Measurements from ENCODE around the gene RAI14.
"Not testable (repeated sequence)": the region's sequence is repeated elsewhere in the genome, so short reads cannot be mapped to it uniquely, and the experiment has no call there.

The RAI14 gene

DNA sequence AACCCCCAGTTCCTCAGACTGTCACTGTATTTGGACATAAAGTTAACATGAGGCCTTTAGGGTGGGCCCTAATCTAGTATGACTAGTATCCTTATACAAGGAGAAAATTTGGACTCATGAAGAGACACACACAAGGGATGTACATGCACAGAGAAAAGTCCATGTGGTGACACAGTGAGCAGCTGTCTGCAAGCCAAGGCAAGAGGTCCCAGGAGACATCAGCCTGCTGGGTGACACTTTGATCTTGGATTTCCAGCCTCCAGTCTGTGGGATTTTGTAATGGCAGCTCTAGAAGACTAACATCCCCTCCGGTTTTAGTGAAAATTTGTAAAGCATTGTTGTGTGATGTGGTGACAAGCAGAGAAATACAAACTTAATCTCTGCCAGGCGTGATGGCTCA, 66.1 kb downstream of the RAI14 start:
- FAIRE-seq (no peak), DNase-seq (ENCODE audit: insufficient read length, low spot score) (no peak)

GRCh38 chr5:34724741-34725140, 68.6 kb downstream of the RAI14 start:
- FAIRE-seq (no peak), DNase-seq (ENCODE audit: insufficient read length, low spot score) (no peak)

GRCh38 chr5:34727166-34727749, 71.1 kb downstream of the RAI14 start:
- DNase-seq (ENCODE audit: insufficient read length, low spot score): not testable (repeated sequence)

GRCh38 chr5:34728236-34728635, 72.1 kb downstream of the RAI14 start:
- DNase-seq (ENCODE audit: insufficient read length, low spot score) (no peak), FAIRE-seq (no peak)

More at GRCh38 chr5:34727166-34727749, 71.1 kb downstream of the RAI14 start:
- not testable (repeated sequence) for FAIRE-seq

- DNase-seq (ENCODE audit: insufficient read length, low spot score) (no peak), FAIRE-seq (no peak)
Measured at GRCh38 chr5:34731435-34732232, 75.5 kb downstream of the RAI14 start.

DNA sequence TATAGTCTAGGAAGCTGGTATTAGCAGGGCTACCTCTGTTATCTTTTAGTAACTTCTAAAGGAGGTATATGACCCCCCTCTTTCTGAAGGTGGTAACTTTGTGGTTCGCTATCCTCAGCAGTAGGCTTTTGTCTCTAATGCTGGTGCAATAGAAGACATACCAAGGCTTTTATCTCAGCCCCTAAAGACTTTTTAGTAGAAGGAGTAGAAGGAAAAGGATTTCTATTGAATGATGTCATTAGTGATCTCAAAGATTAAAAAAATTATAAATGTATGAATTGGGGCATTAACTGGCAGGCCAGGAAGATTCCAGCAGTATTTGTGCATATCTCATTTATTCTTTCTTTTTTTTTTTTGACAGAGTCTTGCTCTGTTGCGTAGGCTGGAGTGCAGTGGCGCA, 78.2 kb downstream of the RAI14 start:
- FAIRE-seq: no peak
- DNase-seq (ENCODE audit: insufficient read length, low spot score): no peak

DNA sequence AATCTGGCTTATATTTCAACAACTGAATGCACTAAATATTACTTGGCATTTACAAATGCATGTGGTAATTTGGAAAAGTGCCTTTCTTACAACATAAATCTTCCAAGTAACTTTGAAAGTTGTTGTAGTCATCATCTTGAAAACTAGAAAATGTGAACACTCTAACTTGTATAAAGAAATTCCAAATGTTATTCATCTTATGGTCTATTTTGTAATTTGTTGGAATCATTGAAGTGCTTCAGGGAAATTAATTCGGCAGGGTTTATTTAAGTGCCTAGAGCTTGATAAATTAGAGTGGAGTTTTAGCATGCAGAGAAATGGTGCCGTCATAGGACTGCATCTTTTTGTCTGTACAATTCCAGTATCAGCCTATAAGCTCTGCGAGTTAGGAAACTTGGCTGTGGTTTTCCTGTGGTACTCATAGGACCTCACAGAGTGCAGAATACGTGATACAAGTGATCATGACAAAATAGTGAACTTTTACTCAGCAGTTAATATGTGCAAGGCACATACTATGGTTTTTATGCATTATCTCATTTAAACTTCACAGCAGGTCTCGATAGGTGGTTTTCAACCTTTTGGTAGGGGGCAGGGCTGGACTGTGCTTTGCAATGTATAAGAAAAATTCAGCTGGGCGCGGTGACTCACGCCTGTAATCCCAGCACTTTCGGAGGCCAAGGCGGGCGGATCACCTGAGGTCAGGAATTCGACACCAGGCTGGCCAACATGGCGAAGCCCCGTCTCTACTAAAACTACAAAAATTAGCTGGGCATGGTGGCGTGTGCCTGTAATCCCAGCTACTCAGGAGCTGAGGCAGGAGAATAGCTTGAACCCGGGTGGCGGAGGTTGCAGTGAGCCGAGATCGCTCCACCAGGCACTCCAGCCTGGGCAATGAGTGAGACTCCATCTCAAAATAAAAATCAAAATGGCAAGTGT, 79.6 kb downstream of the RAI14 start:
- FAIRE-seq: no peak
- DNase-seq (ENCODE audit: insufficient read length, low spot score): no peak

GRCh38 chr5:34736445-34737115, 80.5 kb downstream of the RAI14 start:
- no peak for DNase-seq (ENCODE audit: insufficient read length, low spot score)

GRCh38 chr5:34737731-34738130, 81.6 kb downstream of the RAI14 start:
- no peak for FAIRE-seq
- DNase-seq (ENCODE audit: insufficient read length, low spot score): no peak

More at GRCh38 chr5:34736445-34737115, 80.5 kb downstream of the RAI14 start:
- FAIRE-seq: no peak

DNA sequence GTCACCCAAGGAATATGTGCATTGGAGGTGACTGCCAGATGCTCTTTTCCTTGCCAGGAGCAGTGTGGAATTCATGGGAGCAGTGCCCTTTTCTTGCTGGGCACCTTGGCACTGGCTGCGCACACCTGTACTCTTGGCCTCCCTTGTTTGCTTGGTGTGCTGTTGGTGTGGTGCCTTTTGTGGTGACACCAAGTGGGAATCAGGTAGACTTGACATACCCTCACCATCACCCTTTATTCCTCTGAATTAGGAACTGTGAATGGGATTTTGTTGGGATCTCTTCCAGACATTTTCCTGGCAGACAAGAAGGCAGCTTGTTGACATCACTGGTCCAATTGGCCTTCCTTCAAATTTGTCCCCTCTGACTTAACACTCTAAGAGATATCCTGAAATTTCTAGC, 82.3 kb downstream of the RAI14 start:
- DNase-seq (ENCODE audit: insufficient read length, low spot score) (no peak), FAIRE-seq (no peak)

GRCh38 chr5:34740389-34740806, 84.3 kb downstream of the RAI14 start:
- DNase-seq (ENCODE audit: insufficient read length, low spot score) (no peak), FAIRE-seq (no peak)

DNA sequence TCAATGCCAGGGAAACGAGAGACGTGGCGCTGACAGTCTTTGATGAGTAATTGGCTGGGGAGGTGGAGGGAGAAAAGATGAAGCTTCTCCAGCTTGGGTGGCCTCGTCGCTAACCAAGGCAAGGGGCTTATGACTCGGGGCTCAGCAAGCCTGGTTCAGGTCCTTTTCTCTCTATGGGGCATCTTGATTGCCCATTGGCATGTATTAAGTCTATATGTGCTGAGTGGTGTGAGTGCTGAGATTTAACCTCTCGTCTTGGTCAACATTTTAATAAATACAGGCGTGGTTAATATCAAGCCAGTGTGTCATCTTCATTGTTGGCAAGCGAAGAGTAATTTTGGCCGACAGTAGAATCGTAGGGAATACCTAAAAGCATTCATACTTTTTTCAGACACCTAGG, 85.9 kb downstream of the RAI14 start:
- DNase-seq (ENCODE audit: insufficient read length, low spot score): no peak
- no peak for FAIRE-seq

DNA sequence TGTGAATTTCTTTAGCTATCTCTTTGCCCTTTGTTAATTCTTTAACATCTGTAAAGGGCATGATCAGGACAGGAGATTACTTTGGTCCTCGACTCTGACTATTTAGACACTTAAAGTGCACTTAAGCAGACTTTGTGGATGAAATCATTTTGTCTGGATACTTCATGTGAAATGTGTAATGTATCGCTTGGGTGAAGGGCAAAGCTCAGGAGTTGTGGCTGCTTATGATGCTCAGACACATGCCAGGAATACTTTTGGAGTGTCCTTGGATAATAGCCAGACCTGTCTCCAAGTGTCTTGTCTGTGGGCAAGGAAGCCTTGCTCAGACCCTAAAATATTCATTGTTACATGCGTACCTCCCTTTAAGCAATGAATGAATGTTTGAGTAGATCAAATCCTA, 87.8 kb downstream of the RAI14 start:
- FAIRE-seq (no peak), DNase-seq (ENCODE audit: insufficient read length, low spot score) (no peak)

GRCh38 chr5:34748431-34748830, 92.3 kb downstream of the RAI14 start:
- DNase-seq (ENCODE audit: insufficient read length, low spot score) (no peak), FAIRE-seq (no peak)

DNA sequence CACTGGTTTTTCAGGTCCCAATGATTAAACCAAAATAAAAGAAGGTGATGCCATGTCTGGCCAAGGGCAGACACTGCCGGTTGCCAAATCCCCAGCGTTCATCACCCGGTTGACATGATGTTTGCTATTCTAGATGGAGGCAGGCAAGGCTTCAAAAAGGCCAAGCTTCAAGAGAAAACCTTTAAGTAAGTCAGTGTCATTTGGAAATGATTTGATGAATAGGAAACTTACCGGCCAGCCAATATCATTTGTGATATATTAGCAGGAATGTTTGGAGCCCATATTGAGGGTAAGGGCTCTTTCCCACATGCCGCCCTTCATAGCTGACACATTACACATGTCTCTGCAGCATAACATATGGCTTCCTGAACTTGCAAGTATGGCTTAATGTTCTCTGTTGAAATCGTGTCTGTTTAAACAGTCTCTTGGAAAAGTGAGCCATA, 93.3 kb downstream of the RAI14 start:
- DNase-seq (ENCODE audit: insufficient read length, low spot score) (no peak), FAIRE-seq (no peak)

GRCh38 chr5:34750206-34750605, 94.1 kb downstream of the RAI14 start:
- no peak for DNase-seq (ENCODE audit: insufficient read length, low spot score)
- no peak for FAIRE-seq

DNA sequence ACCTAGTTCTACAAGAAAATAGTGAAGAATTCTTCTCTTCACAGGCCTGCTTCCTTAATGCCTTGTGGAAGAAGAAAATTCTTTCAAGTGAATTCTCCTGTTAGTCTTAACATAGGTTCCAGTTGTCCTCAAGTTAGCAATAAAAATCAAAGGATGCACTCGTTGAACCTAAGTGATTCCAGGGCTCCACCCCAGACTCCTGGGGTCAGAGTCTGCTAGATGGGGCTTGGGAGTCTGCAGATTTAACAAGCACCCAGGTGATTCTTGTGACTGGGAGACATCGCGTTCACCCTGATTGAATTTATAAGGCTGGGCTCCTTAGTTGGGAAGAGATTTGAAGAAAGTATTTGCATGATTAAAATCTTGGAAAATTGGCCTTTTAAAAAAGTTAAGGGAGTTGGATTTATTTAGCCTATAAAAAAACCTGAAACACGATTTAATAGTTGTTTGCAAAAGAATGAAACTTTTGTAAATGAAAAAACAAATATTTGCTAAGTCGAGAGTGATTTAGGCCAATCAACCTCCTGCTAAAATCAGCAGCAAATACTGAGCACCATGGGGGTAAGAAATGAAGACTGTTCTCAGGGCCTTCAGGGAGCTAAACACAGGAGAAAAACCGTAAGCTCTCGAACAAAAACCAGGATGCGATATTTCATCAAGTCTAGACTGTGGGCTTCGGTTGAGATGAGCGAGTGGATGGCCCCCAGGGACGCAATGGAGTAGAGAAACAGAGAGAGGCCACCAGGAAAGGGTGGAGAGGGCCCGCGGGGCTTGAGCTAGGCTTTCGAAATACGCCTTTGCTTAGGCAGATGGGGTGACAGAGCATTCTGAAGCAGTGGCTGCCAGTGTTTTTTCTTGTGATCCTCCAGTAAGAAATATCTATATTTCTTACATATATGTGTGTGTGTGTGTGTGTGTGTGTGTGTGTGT, 95.9 kb downstream of the RAI14 start:
- DNase-seq (ENCODE audit: insufficient read length, low spot score): no peak
- no peak for FAIRE-seq

DNA sequence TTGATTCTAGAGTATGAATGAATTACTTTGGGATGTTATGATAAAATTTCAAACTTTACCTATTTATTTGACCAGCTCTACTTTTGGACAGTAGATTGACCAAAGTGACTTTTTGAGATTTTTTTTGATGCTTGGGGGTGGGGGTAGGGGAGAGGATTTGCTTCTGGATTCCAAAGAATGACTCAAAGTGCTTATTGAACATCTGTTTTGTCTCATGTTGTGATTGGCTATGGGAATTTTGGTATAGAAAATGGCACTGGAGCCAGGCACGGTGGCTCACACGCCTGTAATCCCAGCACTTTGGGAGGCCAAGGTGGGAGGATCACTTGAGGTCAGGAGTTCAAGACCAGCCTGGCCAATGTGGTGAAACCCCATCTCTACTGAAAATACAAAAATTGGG, 97.1 kb downstream of the RAI14 start:
- not testable (repeated sequence) for FAIRE-seq; DNase-seq (ENCODE audit: insufficient read length, low spot score)

GRCh38 chr5:34755926-34756325, 99.8 kb downstream of the RAI14 start:
- DNase-seq (ENCODE audit: insufficient read length, low spot score) (no peak), FAIRE-seq (no peak)
